Neural cell (in vitro differentiated cells): ENCODE measurements around the gene ANTXR1. TPM values are rescaled to one million over a fixed set of nuclear protein-coding genes. Genes with fewer than 3 reads are reported as not detected.

Source experiments
- H2AFZ ChIP-seq: fragments of 200-600, 300-800 bp; sonication (generic), shearing (Covaris generic); 2 replicates; pipeline ENCODE4 v1.6.0; 2014; ENCODE audit warnings: low read depth, mild to moderate bottlenecking, antibody characterized with exemption, low read length, moderate library complexity
- H3F3A ChIP-seq: fragments of 200-600 bp; shearing (Covaris generic); 2 replicates; pipeline ENCODE4 v1.6.1; 2016; ENCODE audit warnings: mild to moderate bottlenecking, moderate library complexity, mixed read lengths, antibody characterized with exemption, low read length; ENCODE audit not compliant: insufficient read depth, poor library complexity, severe bottlenecking
- H3K27ac ChIP-seq: fragments of 200-600, 300-800 bp; sonication (generic), shearing (Covaris generic); 2 replicates; pipeline ENCODE4 v1.5.1; 2014; ENCODE audit warnings: mild to moderate bottlenecking, low read length, moderate library complexity
- H3K27me3 ChIP-seq: fragments of 300-800, 200-600 bp; sonication (generic), shearing (Covaris generic); 2 replicates; pipeline ENCODE4 v1.6.0; 2014; ENCODE audit warnings: mild to moderate bottlenecking, low read depth, low read length, moderate library complexity; ENCODE audit not compliant: insufficient read depth
- H3K36me3 ChIP-seq: fragments of 300-800, 200-600 bp; sonication (generic), shearing (Covaris generic); 2 replicates; pipeline ENCODE4 v1.5.1; 2014; ENCODE audit warnings: mild to moderate bottlenecking, antibody characterized with exemption, low read length, moderate library complexity; ENCODE audit not compliant: insufficient read depth
- H3K4me2 ChIP-seq: fragments of 300-800, 200-600 bp; sonication (generic), shearing (Covaris generic); 2 replicates; pipeline ENCODE4 v1.6.0; 2014; ENCODE audit warnings: mild to moderate bottlenecking, low read length
- H3K4me3 ChIP-seq: fragments of 300-800, 200-600 bp; sonication (generic), shearing (Covaris generic); 2 replicates; pipeline ENCODE4 v1.5.1; 2014; ENCODE audit warnings: mild to moderate bottlenecking, low read length, moderate library complexity
- H3K79me2 ChIP-seq: fragments of 200-600 bp; shearing (Covaris generic); replicated peaks from 2 replicates; pipeline ENCODE4 v1.6.0; 2014; ENCODE audit warnings: mild to moderate bottlenecking, low read length, moderate library complexity; ENCODE audit not compliant: insufficient read depth
- H3K9ac ChIP-seq: fragments of 300-800, 200-600 bp; sonication (generic), shearing (Covaris generic); 2 replicates; pipeline ENCODE4 v1.6.1; 2016; ENCODE audit warnings: mild to moderate bottlenecking, low read length, mixed read lengths
- H3K9me2 ChIP-seq: fragments of 200-600 bp; shearing (Covaris generic); 2 replicates; pipeline ENCODE4 v1.6.1; 2016; ENCODE audit warnings: mild to moderate bottlenecking, low read length, mixed read lengths; ENCODE audit not compliant: insufficient read depth
- H3K9me3 ChIP-seq: fragments of 200-600, 300-800 bp; sonication (generic), shearing (Covaris generic); 2 replicates; pipeline ENCODE4 v1.6.1; 2016; ENCODE audit warnings: mild to moderate bottlenecking, mixed run types, low read length, moderate library complexity, mixed read lengths
- H4K20me1 ChIP-seq: fragments of 200-600 bp; shearing (Covaris generic); 2 replicates; pipeline ENCODE4 v1.6.1; 2016; ENCODE audit warnings: mild to moderate bottlenecking, mixed run types; ENCODE audit not compliant: insufficient read depth
- EP300 ChIP-seq: fragments of 450-650 bp; conservative IDR thresholded peaks from 2 replicates; pipeline ENCODE4 v1.6.1; 2014; ENCODE audit warnings: antibody characterized with exemption, mild to moderate bottlenecking, moderate library complexity; ENCODE audit not compliant: poor library complexity, severe bottlenecking
- EZH2 ChIP-seq: fragments of 200-600, 300-800 bp; shearing (Covaris generic), sonication (generic); IDR thresholded peaks from 2 replicates; pipeline ENCODE4 v1.6.1; 2014; ENCODE audit warnings: antibody characterized with exemption, low read length, borderline replicate concordance, mild to moderate bottlenecking; ENCODE audit not compliant: insufficient read depth, poor library complexity, severe bottlenecking
- MXI1 ChIP-seq: fragments of 450-650 bp; conservative IDR thresholded peaks from 2 replicates; pipeline ENCODE4 v1.6.1; 2014; ENCODE audit warnings: antibody characterized with exemption, mild to moderate bottlenecking; ENCODE audit not compliant: poor library complexity, severe bottlenecking
- POLR2AphosphoS5 ChIP-seq: IDR thresholded peaks from 2 replicates; pipeline ENCODE4 v1.6.1; 2012
- RAD21 ChIP-seq: fragments of 450-650 bp; conservative IDR thresholded peaks from 2 replicates; pipeline ENCODE4 v1.6.1; 2014; ENCODE audit warnings: antibody characterized with exemption, mild to moderate bottlenecking, moderate library complexity
- SMC3 ChIP-seq: fragments of 450-650 bp; conservative IDR thresholded peaks from 2 replicates; pipeline ENCODE4 v1.6.1; 2014; ENCODE audit warnings: antibody characterized with exemption, mild to moderate bottlenecking, moderate library complexity; ENCODE audit not compliant: poor library complexity
- TAF1 ChIP-seq: IDR thresholded peaks from 2 replicates; pipeline ENCODE4 v1.6.1; 2012; ENCODE audit warnings: low read depth
- polyA plus RNA-seq: library from polyadenylated mRNA; depleted of rRNA; stranded (reverse); fragments of >200 nt; gene quantifications from 2 replicates; pipeline ENCODE4 v1.2.3, GENCODE V29; 2014
- TF ChIP-seq, protein P1 (sequence below): fragments of 450-650 bp; IDR thresholded peaks from 2 replicates; pipeline ENCODE4 v1.5.1; 2014; ENCODE audit warnings: antibody characterized with exemption, mild to moderate bottlenecking, moderate library complexity; ENCODE audit not compliant: poor library complexity, severe bottlenecking
- TF ChIP-seq, protein P2 (sequence below): IDR thresholded peaks from 2 replicates; pipeline ENCODE4 v1.6.1; 2012; ENCODE audit warnings: borderline replicate concordance

The ANTXR1 gene
- polyA plus RNA-seq, 1 donor from 2014 or later, result 4.9 TPM

DNA sequence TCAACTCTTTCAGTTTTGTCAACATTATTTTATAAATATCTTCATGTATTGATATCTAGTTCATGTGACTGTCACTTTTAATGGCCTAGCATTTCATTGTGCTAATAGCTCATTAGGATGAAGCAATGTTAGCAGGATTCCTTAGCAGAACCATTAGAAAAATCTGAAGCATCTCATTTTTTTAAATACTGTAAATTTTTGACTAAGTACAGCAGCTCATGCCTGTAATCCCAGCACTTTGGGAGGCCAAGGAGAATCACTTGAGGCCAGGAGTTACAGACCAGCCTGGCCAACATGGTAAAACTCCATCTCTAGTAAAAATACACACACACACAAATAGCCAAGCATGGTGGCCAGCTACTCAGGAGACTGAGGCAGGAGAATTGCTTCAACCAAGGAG lies 15.6 kb upstream of the ANTXR1 start:
- H4K20me1 ChIP-seq, result no peaks in the 10 kb centered on the region
- no peaks in the 10 kb centered on the region for H3K27me3 ChIP-seq
- H3K9me3 ChIP-seq, result no peaks in the 10 kb centered on the region
- H3K4me2 ChIP-seq, result no peak overlapping the region
- H3K9me2 ChIP-seq, result no peaks in the 10 kb centered on the region
- H2AFZ ChIP-seq, result no peak overlapping the region
- no peaks in the 10 kb centered on the region for H3F3A ChIP-seq
- no peak overlapping the region for H3K9ac ChIP-seq
- TF ChIP-seq, protein P1, sequence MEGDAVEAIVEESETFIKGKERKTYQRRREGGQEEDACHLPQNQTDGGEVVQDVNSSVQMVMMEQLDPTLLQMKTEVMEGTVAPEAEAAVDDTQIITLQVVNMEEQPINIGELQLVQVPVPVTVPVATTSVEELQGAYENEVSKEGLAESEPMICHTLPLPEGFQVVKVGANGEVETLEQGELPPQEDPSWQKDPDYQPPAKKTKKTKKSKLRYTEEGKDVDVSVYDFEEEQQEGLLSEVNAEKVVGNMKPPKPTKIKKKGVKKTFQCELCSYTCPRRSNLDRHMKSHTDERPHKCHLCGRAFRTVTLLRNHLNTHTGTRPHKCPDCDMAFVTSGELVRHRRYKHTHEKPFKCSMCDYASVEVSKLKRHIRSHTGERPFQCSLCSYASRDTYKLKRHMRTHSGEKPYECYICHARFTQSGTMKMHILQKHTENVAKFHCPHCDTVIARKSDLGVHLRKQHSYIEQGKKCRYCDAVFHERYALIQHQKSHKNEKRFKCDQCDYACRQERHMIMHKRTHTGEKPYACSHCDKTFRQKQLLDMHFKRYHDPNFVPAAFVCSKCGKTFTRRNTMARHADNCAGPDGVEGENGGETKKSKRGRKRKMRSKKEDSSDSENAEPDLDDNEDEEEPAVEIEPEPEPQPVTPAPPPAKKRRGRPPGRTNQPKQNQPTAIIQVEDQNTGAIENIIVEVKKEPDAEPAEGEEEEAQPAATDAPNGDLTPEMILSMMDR, result no peak
- TF ChIP-seq POLR2AphosphoS5 (no peak), RAD21 (no peak), TAF1 (no peak), EZH2 (no peak), EP300 (no peak), MXI1 (no peak), SMC3 (no peak)
- TF ChIP-seq, protein P2, sequence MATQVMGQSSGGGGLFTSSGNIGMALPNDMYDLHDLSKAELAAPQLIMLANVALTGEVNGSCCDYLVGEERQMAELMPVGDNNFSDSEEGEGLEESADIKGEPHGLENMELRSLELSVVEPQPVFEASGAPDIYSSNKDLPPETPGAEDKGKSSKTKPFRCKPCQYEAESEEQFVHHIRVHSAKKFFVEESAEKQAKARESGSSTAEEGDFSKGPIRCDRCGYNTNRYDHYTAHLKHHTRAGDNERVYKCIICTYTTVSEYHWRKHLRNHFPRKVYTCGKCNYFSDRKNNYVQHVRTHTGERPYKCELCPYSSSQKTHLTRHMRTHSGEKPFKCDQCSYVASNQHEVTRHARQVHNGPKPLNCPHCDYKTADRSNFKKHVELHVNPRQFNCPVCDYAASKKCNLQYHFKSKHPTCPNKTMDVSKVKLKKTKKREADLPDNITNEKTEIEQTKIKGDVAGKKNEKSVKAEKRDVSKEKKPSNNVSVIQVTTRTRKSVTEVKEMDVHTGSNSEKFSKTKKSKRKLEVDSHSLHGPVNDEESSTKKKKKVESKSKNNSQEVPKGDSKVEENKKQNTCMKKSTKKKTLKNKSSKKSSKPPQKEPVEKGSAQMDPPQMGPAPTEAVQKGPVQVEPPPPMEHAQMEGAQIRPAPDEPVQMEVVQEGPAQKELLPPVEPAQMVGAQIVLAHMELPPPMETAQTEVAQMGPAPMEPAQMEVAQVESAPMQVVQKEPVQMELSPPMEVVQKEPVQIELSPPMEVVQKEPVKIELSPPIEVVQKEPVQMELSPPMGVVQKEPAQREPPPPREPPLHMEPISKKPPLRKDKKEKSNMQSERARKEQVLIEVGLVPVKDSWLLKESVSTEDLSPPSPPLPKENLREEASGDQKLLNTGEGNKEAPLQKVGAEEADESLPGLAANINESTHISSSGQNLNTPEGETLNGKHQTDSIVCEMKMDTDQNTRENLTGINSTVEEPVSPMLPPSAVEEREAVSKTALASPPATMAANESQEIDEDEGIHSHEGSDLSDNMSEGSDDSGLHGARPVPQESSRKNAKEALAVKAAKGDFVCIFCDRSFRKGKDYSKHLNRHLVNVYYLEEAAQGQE, result no peak
- no peak overlapping the region for H3K27ac ChIP-seq
- H3K36me3 ChIP-seq, result no peaks in the 10 kb centered on the region
- no peak overlapping the region for H3K4me3 ChIP-seq
- H3K79me2 ChIP-seq, result no peaks in the 10 kb centered on the region

DNA sequence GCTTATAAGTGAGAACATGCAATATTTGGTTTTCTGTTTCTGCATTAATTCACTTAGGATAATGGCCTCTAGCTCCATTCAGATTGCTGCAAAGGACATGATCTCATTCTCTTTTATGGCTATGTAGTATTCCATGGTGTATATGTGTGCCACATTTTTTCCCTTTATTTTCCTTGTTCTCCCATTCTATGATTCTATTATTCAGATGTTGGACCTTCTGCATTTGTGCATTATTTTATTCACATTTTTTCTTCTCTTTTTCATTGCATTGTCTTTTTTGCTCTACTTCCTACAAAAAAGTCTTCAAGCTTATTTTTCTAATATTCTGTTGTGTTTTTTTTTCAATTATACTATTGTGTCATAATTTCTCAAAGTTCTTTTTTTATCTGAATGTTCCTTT lies 11.1 kb upstream of the ANTXR1 start:
- H3K9me3 ChIP-seq, result no peaks in the 10 kb centered on the region
- no peaks in the 10 kb centered on the region for H3K36me3 ChIP-seq
- no peak overlapping the region for H3K27ac ChIP-seq
- H3K9me2 ChIP-seq, result no peaks in the 10 kb centered on the region
- H3K4me2 ChIP-seq, result no peak overlapping the region
- no peak overlapping the region for H3K4me3 ChIP-seq
- H3K9ac ChIP-seq, result no peak overlapping the region
- H3K27me3 ChIP-seq, result no peaks in the 10 kb centered on the region
- H3F3A ChIP-seq, result no peaks in the 10 kb centered on the region
- H3K79me2 ChIP-seq, result no peaks in the 10 kb centered on the region
- H4K20me1 ChIP-seq, result no peaks in the 10 kb centered on the region
- H2AFZ ChIP-seq, result no peak overlapping the region
- TF ChIP-seq, protein P1, result no peak
- no peak for TF ChIP-seq MXI1
- TF ChIP-seq, protein P2, result no peak
- no peak for TF ChIP-seq EZH2
- no peak for TF ChIP-seq POLR2AphosphoS5
- no peak for TF ChIP-seq SMC3
- TF ChIP-seq TAF1, result no peak
- TF ChIP-seq RAD21, result no peak
- TF ChIP-seq EP300, result no peak
